AG09319 (cell line): Measurements from ENCODE around the gene KCNA10.
"Not testable (repeated sequence)": the region's sequence is repeated elsewhere in the genome, so short reads cannot be mapped to it uniquely, and the experiment has no call there.

ENCODE experiments used
- DNase-seq: peaks from one replicate; pipeline ENCODE4 v3.0.0-alpha.2; 2010; ENCODE audit warnings: low read depth; ENCODE audit errors: extremely low read depth
- TF ChIP-seq, protein P1 (sequence below): IDR thresholded peaks from 2 replicates; pipeline ENCODE4 v1.5.1; 2011; ENCODE audit warnings: low read depth, mild to moderate bottlenecking, inconsistent platforms, low read length, moderate library complexity

The KCNA10 gene

DNA sequence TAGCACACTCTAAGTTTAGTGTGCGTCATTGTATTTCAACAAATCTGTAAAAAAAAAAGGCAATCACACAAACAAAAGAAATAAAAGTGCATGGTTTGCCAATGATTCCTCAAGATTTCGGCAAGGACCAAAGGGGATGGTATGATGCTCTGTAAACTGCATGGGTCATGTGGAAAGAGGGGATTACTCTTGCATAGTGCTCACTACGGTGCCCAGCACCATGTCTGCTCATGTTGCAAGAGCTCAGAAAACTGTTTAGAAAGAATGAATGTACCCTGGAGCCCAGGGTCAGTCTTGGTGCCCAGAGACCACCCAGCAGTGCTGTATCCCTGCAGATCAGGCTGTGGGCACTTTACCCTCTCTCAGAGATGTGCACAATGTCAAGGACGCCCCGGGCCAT is 3.6 kb upstream of the KCNA10 start:
- no peak for DNase-seq
- TF ChIP-seq, protein P1, sequence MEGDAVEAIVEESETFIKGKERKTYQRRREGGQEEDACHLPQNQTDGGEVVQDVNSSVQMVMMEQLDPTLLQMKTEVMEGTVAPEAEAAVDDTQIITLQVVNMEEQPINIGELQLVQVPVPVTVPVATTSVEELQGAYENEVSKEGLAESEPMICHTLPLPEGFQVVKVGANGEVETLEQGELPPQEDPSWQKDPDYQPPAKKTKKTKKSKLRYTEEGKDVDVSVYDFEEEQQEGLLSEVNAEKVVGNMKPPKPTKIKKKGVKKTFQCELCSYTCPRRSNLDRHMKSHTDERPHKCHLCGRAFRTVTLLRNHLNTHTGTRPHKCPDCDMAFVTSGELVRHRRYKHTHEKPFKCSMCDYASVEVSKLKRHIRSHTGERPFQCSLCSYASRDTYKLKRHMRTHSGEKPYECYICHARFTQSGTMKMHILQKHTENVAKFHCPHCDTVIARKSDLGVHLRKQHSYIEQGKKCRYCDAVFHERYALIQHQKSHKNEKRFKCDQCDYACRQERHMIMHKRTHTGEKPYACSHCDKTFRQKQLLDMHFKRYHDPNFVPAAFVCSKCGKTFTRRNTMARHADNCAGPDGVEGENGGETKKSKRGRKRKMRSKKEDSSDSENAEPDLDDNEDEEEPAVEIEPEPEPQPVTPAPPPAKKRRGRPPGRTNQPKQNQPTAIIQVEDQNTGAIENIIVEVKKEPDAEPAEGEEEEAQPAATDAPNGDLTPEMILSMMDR, result no peak

DNA sequence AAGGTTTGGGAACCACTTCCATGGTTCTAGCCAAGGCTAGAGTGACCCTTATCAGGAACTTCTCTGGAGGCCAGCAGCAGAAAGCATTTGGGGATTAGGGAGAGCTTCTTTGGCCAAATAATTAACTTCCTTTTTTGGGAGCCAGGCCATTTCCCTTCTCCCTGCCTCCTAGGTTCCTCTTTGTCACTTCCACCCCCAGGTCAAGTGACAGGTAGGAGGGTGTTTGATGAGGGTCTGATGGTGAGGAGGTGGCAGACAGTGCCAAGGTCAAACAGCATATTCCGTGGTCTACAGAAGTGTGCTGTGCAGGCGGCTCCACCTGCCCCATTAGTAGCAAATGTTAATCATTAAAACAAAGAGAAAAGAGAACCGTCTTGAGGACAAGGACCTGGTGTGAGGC is 1.9 kb upstream of the KCNA10 start:
- DNase-seq, result no peak
- TF ChIP-seq, protein P1, result no peak

DNA sequence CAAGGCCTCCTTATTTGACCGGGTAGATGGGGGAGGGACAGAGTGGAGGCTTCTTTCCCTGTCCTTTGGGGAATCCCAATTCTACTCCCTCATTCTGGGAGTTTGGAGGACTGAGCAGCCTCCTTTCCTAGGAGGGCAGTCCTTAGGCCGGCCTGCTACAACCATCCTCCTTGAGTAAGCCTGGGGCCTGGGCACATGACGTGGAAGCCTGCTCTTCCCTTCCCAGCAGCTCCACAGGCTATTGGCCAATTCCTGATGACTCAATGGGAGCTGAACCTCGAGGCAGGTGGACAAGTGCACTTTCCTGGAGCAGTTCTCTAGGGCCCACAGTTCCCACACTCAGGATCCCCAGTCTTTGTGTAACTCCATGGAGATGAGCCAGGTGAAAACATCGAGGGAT is 3.1 kb downstream of the KCNA10 start:
- TF ChIP-seq, protein P1, result no peak
- no peak for DNase-seq

DNA sequence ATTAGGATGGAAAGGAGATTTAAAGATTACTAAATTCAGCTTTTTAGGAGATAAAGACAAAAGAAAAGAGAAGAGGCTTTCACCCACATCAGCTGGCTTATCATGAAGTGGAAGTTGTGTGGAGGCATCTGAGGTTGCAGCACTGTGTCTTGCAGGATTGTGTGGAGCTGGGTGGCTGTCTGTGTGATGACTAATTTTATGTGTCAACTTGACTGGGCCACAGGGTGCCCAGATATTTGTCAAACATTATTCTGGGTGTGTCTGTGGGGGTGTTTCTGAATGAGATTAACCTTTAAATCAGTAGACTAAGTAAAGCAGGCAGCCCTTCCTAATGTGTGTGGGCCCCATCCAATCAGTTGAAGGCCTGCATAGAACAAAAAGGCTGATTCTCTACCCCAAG is 3.9 kb downstream of the KCNA10 start:
- DNase-seq, result no peak
- TF ChIP-seq, protein P1, result no peak

DNA sequence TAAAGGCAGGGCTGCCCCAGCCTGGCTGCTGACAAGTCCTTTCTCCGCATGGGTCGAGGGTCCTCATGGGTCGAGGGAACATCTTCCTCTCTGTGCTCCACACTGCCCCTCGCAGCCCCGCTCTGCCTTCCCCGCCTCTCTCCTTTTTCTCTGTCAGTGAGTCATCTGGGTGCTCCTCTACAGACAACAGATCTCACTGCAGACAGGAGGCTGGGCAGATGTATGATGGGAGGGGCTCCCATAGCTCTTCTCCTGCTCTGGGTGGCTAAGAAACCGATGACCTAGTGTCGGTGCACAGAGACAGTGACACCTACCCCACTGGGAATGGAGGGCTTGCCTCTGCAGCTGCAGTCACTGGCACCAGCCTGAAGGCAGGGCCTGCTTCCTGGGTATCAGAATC is 5.5 kb downstream of the KCNA10 start:
- TF ChIP-seq, protein P1, result no peak
- DNase-seq, result no peak

DNA sequence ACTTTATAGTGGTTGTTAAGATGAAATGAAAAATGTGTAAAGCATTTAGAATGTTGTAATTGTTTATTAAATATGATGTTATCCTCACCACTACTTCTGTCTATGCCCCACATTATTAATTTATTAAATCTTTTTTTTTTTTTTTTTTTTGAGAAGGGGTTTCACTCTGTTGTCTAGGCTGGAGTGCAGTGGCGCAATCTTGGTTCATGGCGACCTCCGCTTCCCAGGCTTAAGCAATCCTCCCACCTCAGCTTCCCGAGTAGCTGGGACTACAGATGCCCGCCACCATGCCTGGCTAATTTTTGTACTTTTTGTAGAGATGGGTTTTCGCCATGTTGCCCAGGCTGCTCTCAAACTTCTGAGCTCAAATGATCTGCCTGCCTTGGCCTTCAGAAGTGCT is 7.5 kb downstream of the KCNA10 start:
- TF ChIP-seq, protein P1, result no peak
- no peak for DNase-seq

DNA sequence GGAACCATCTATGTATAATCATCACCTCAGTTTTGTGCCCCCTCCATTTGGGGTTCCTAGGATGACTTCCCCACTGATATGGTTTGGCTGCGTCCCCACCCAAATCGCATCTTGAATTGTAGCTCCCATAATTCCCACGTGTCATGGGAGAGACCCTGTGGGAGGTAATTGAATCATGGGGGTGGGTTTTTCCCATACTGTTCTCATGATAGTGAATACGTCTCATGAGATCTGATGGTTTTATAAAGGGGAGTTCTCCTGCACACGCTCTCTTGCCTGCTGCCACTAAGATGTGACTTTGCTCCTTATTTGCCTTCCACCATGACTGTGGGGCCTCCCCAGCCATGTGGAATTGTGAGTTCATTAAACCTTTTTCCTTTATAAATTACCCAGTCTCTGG is 8.1 kb downstream of the KCNA10 start:
- not testable (repeated sequence) for DNase-seq

DNA sequence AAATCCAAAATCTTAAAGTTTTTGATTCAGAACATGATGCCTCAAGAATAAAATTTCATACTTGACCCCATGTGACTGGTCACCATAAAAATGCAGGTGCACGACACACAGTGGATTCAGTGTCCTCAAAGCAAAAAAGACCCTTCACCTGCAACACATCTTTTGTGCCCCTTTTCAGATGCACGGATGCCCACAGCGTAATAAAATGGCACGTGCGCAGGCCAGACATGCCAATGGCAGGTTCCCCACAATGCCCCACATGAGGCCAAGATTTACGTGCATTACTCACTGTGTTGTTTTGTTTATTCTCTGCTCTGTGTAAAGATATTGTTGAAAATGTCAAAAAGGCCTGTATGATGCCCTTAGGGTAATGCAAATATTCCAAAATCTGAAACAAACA is 9.3 kb downstream of the KCNA10 start:
- no peak for DNase-seq
- TF ChIP-seq, protein P1, result no peak
